Caki2 (cell line): Measurements from ENCODE around the gene TASP1. TPM values are rescaled to one million over a fixed set of nuclear protein-coding genes. Genes with fewer than 3 reads are reported as not detected.

Source experiments
- DNase-seq: peaks from one replicate; pipeline ENCODE4 v3.0.0-alpha.2; 2015; ENCODE audit warnings: low read depth
- in situ Hi-C: cut with HindIII; loops from 2 replicates; pipeline ENCODE4 v1.10.0; 2016; ENCODE audit warnings: low sequenced_read_pairs, low pct_unique_long_range_greater_than_20kb, mixed read lengths
- total RNA-seq: library from RNA; depleted of rRNA; stranded (reverse); fragments of >200 nt; shearing (Covaris generic); gene quantifications from 2 replicates; pipeline ENCODE4 v1.2.3, GENCODE V29; 2014; ENCODE audit warnings: low replicate concordance

The TASP1 gene
- total RNA-seq, 1 experiment from 2014 or later: 3.6 TPM

DNA sequence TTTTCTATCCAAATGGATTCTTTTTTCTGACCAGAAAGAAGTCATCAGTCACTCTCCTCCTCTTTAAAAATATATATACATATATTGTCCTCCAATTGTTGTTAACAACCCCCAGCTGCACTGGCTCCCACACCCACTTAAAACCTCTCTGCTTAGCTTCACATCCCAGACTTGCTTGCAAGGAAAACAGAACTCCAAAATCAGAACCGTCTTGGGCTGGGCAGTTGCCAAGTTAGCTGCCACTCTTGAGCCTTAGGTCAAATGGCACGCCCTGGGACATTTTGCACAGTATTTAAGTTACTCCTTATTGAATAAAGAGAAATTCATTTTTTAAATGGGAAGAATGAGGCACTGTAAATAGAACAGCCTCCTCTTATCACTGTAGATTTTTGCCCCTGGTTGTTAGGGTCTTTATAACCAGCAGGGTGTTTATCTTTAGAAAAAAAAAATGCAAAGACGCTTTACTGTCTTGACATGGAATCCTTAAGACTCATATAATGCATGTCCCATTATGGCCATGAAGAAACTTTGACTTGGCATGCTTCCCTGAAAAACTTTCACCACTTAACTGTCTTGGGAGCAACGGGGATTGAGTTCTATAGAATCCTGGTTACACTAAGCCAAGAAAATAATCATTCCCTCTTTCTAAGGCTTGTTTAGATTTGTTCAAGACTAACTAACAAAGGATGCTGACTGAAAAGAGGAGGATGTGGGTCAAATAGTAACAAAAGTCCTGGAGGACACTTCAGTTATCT lies 213.2 kb downstream of the TASP1 start:
- in situ Hi-C loops: no loop called here
- no peak for DNase-seq

DNA sequence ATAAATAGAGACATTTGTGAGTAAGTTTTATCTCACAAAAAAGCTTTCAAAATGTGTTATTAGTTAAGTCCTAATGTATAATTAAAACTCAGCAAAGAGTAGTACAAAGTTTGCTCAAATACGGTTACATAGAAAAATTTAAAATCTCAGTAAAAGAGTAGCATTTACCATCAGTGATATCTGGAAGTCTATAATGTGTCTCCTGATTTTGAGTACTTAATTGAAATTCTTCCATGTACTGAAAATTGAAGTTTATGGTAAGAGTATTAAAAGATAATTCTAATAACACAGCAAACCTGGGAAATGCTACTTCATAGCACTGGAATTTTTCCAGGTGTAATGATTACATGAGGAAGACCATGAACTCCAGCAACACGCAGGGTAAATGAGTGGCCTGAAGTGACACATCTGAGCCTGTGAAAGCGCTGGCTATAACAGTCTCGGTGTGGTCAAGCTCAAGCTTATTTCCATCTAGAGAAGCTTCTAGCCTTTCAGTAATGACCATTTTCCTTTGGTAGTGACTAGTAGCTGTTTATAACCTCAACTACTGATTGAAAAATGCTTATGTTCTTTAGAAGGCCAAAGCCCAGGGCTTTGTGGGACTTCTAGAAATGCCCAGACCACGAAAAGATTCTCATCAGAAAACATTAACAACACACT lies 214.4 kb downstream of the TASP1 start:
- DNase-seq: no peak

DNA sequence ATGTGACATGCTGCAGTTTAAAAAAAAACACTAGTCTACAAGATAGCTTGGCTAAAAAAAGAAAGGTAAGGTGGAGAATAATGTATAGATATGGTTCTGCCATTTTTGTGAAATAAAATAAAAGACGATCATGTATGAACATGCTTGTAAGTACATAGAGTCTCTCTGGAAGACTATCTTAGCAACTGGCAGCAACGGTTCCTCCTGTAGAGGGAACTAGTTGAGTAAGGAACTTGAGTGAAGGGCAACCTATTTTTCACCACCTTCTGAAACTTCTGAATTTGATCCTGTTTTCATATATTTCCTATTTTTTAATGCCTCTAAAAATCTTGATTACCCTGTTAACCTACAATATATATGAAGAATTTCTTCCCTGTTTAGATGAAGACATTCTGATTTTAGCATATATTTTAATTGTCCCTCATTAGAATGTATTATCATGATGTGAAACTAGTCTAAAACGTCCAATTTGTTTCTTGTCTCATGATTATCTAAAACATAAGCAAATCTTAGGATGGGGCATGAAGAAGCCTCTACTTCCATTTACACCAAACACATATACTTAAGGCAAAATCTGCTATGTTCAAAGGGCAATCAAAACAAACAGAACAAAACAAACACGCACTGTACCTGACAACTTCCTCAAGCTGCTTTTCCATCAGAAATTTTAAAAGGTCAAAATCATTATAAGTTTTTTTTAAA lies 215.1 kb downstream of the TASP1 start:
- in situ Hi-C loops: no loop called here
- no peak for DNase-seq

More for the DNA sequence above, 214.4 kb downstream of the TASP1 start:
- in situ Hi-C loops: no loop called here

DNA sequence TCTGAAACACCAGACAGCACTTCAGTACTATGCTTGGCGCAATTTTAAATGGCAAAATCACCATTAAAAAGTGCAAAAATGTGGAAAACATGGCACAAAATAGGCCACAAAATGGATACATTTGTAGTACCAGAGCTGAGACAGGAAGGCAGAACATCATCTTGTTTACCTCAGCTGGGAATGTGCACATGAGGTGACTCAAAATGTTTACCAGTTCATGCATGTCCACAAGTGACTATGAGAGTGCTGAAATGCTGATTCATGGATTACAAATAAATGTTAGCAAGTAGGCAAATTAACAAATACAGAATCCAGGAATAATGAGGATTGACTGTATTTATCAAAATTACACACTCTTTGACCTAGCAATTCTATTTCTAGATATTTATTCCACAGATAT lies 216.1 kb downstream of the TASP1 start:
- no peak for DNase-seq
- in situ Hi-C loops: no loop called here

DNA sequence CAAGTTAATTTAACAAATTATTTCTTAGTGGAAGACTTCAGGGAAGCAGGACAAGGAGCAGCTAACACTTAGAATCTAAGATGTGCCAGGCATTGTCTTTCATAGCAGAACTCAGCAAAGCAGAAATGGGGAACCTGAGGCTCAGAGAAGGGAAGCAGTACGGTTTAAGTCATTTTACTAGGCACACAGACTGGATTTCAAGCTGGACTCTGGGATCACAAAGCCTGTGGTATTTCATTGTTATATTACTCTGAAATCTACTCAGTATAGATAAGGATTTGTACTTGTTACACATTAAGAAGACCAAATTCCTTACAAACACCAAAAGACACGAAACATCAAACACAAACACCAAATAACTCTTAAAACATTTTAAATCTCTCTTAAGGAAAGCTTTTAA lies 218.1 kb downstream of the TASP1 start:
- DNase-seq: no peak
- in situ Hi-C loops: no loop called here

DNA sequence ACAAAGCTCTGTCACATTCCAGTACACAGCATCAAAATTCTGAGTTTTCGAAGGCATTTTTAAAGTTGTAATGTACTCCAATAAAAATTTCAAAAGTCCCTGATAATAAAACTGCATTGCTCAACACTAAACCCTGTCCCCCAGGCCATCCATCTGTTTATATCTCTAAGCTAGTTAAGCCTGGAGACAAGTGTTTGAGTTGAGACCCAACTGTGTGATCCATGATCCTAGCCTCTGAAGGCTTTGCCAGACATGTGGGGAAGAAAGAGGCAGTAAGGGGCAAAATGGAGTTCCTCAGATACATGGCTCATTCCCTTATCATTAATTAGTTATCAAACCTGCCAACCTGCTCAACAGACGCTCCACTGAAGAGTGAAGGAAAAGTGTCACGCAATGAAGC lies 219.3 kb downstream of the TASP1 start:
- no peak for DNase-seq
- in situ Hi-C loops: no loop called here

DNA sequence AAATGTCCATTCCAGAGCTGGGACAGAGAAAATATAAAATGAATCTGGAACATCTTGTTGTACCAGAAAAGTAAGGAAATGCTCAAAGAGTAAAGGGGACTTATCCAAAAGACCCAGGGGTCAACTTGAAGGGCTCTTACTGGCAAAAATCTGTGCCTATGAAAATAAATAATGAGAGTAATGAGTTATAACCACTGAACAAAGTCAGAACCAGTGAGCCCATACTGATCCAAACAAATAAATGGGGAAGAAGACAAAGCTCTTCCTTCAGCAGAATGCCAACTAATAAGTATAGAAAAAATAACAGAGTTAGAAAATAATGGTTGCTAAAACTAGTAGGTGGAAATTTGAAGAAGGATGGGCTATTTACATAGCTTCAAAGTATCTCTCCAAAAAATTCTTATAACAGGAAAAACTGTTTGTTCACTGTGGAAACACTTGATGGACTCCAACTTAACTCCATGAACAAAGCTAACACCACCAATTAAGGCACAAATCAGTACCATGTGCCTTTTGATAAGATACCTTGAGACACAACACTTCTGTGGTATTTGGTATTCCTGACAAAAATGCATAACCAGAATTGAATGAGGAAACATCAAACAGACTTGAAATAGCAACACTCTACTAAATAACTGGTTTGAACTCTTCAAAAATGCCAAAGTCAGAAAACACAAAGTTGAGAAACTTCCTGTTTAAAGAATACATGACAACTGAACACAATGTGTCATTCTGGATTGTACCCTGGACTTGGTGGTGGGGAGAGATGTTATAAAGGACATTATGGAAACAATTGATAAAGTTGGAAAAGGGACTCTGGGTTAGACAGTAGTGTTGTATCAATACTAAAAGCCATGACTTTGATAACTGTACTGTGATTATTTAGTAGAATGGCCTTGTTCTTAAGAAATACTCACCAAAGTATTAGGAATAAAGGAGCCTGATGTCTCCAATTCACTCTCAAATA lies 220.2 kb downstream of the TASP1 start:
- DNase-seq: no peak
- in situ Hi-C loops: no loop called here

DNA sequence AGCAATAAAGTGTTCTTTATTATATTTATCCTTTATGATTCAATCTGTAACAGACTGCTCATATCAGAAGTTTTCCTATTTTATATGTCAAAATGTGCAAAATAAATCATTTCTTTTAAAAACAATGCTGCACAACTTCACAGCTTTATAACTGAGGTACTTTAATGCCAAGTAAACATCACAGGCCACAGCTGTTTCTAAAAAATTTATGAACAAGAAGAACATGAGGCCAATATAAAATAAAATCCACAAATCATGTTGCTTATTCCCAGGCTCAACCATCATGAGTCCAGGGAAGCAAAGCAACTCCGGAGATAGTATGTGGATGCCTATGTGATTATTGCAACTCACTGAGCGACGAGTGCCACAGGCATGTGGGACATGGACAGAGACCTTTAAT lies 222.2 kb downstream of the TASP1 start:
- no peak for DNase-seq
- in situ Hi-C loops: no loop called here

DNA sequence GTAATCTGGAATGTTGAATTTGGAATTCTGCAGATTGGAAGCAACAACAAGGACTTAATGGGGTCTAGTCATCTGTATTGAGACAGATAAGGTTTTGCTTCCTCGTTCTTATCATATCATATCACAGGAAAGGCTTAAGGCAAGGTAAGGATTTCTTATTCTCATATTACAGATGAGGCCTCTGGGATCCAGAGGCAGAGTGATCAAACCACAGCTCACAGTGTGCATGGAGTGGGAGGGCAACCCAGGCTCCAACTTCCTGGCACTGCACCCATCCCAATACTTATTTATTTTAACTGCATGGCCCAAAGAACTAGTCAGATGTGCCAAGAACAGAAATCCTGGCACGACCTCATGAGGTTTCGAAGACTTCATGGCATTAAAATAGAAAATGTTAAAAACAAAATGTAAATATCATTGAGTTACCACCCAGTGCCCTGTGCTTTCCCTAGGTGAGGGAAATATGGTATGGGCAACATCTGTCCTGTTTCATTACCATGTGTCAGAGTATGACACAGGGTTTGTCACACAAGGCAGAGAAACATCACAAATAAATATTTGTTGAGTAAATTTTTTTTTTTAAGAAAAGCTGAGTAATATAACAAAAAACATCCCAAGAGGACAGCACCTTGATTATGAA lies 225.8 kb downstream of the TASP1 start:
- DNase-seq: no peak
- in situ Hi-C loops: no loop called here

DNA sequence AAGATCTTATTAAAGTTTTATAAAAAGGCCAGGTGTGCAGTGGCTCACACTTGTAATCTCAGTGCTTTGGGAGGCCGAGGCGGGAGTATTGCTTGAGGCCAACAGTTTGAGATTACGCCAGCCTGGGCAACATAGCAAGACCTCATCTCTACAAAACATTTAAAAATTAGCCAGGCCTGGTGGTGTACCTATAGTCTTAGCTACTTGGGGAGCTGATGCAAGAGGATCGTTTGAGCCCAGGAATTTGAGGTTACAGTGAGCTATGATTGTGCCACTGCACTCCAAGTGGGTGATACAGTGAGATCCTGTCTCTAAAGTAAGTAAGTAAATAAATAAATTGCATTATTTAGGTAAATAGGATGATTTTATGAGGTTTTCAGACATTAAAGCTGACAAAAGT lies 234.4 kb downstream of the TASP1 start:
- no peak for DNase-seq
- in situ Hi-C loops: no loop called here

DNA sequence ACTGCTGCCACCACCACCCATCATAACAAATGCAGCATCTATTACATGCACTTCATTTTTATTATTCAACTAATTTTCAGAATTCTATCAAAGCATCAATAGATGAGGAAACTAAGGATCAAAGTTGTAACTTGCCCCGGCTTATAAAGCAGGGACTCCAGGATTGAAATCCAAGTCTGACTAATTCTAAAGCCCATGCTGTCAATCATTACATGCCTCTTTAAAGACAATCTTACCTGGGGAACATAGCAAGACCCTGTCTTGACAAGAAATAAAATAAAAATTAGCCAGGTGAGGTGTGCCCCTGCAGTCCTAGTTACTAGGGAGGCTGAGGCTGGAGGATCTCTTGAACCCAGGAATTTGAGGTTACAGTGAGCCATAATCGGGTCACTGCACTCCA lies 235.3 kb downstream of the TASP1 start:
- in situ Hi-C loops: no loop called here
- DNase-seq: no peak

DNA sequence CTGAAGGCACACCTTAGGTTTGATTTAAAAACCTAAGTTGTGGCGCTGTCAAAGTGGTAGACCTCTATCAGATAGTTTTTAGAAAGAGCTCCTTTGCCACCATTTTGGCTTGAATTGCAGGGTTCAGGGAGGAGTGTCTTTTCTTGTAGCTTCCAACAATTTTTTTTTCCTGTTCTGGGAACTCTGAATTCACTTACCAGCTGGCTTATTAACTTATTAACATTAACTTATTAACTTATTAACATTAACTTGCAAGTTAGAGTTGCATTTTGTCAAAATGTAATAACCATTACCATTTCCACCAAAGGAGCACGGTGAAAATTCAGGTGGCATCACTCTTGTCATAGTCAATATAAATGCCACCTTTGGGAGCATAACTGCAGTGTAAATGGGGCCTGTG lies 235.7 kb downstream of the TASP1 start:
- in situ Hi-C loops: no loop called here
- no peak for DNase-seq

DNA sequence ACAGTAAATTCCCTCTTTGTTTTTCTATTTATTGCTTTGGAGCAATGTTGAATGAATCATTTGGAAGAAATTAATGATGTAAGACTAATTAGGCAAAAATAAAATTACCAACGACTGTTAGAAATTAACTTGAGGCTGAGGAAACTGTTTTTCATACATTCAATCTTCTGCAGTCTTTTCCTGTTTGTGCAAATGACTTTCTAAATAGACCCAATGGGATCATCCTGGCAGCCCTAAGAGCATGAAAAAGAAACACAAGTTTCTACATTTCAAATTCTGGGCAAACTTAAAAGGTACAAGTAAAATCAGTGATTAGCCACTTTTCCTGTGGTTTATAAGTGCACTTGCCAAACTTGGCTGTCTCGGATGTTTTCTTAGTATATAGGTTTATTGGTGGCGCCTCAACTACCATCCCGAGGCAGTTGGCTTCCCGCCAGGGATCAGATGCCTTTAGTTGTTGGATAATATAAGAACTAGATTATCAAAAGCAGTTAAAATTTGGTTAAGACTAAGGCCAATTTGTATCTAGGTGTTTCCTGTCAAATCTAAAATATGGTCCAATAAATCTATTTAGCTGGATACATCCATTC lies 236.5 kb downstream of the TASP1 start:
- in situ Hi-C loops: no loop called here
- DNase-seq: no peak

DNA sequence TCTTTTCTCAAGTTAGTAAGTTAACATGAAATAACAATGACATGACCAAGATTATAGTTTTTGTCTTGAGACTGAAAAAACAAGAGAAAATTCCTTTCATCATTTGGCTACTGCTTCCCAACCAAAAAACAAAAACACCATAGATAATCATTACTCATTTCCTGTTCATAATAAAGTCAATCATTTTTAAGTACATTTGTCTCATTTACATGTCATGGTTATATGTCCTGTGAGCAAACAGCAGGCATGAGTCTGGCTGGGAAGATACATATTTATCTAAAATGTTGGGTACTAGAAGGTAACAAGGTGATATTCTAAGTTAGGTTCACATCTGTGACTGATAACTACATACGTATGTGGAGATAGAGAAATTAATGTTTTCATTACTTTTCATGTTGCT lies 237.1 kb downstream of the TASP1 start:
- no peak for DNase-seq
- in situ Hi-C loops: no loop called here

DNA sequence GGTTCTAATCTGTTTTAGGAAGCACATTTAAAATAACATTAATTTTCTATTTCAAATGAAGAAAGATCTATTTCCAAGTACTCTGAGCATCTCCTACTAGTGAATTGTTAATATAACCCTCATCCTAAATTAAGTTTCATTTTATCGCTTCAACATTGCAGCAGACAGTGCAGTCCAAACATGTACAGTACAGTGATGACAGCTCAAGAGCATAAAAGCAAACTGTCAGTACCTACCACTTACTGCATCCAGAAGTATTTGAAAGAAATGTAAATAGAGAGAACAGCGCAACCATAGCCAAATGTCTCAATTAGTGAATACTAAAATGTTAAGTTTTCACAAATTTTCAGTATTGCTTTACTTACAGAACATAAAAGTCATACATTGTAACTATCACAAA lies 238.3 kb downstream of the TASP1 start:
- in situ Hi-C loops: no loop called here
- no peak for DNase-seq

DNA sequence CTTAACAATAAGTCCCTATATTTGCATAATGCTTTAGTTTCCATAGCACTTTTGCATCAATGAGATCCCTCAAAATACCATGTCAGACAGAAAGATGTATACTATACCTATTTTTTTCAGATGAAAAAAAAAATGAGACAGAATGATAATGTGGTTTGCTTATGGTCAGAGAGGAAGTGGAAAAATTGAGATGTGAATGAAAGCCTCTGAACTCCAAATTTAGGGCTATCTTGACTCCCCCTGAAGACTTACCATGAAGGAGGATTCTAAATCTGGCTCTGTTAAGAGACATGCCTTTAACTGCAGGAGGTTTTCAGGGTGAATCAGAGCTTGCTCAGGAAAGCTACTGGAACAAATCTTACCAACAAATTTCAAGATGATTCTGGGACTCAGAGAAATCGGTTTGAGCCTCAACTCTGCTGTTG lies 241.4 kb downstream of the TASP1 start:
- DNase-seq: no peak
- in situ Hi-C loops: no loop called here

DNA sequence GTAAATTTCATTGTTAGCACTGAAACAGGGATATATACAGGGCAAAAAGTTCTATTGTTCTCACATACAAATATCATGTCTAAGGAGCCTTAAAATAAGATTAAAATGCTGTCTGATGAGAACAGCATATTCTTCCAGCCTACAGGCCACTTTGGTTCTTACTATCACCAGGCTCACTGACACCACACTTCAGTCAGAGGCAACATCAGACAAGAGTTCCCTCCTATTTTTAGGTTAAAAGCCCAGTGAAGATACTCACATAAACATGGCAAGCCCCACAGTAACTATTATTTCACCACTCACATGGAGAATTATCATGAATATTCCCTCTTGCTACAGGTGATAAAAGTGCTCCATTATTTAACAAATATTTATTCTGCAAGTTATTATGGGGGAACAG lies 241.9 kb downstream of the TASP1 start:
- in situ Hi-C loops: no loop called here
- no peak for DNase-seq

DNA sequence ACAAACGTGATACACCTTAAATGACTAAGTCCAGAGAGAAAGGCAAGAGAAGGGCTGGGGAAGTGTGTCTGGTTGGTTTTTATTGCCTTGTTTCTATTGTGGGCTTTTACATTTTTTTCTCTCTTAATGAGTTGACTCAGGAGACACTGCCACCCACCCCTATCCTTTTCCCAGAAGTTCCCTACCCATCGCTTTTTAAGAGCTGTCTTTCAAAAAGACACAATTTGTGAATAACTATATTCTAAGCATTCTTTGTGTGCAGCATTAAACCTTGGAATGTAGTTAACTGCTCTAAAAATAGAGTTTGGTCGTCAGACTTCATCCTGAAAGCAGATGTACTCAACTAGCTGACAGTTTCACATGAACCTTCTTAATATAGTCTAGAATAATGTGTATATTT lies 242.7 kb downstream of the TASP1 start:
- no peak for DNase-seq
- in situ Hi-C loops: no loop called here
